Measurements from ENCODE around the gene ARPC5L. TPM values are rescaled to one million over a fixed set of nuclear protein-coding genes. Genes with fewer than 3 reads are reported as not detected.

The ARPC5L gene
- total and polyA plus RNA-seq, 2 experiments from 2014 or later: 35.9 to 87.3 TPM

DNA sequence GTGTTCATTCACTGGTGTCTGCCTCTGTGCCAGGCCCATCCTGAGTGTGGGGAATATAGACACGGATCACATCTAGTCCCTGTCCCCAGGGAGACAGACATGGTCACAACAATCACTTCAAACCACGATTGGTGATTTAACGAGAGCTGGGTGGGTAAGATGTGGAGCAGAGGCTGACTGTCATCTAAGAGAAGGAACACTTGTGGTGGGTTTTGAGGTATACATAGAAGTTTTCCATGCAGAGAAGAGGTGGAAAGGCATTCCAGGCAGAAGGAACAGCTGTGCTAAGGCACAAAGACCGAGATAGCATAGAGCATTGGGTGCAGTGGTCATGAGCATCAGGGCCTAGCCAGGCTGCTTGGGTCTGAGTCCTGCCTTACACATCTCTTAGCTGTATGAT lies 31.3 kb upstream of the ARPC5L start:
- H3K27ac Mint-ChIP-seq: no peak overlapping the region
- no peaks in the 10 kb centered on the region for H4K20me1 ChIP-seq (replicated peaks; ENCODE audit: insufficient read depth)
- no peaks in the 10 kb centered on the region for H3K9me2 ChIP-seq (ENCODE audit: insufficient read depth)
- H3K9me3 Mint-ChIP-seq: peaks cover 5% of the 10 kb centered on the region; the same call in 2 of the 3 replicates
- no peaks in the 10 kb centered on the region for H3K27me3 ChIP-seq (ENCODE audit: insufficient read depth)
- no peaks in the 10 kb centered on the region for H3K4me1 ChIP-seq (ENCODE audit: insufficient read depth)
- TF ChIP-seq EZH2phosphoT487 (IDR thresholded peaks at IDR 0.05; ENCODE audit: unreplicated experiment) (no peak), ZNF114 (CRISPR knock-in tag; IDR thresholded peaks at IDR 0.05) (no peak), NANOG (IDR thresholded peaks at IDR 0.05; ENCODE audit: borderline replicate concordance) (no peak), JUNB (IDR thresholded peaks at IDR 0.05; ENCODE audit: unreplicated experiment) (no peak), EZH2 (IDR thresholded peaks at IDR 0.05; ENCODE audit: low read depth, unreplicated experiment) (no peak)
- TF ChIP-seq, protein P1, sequence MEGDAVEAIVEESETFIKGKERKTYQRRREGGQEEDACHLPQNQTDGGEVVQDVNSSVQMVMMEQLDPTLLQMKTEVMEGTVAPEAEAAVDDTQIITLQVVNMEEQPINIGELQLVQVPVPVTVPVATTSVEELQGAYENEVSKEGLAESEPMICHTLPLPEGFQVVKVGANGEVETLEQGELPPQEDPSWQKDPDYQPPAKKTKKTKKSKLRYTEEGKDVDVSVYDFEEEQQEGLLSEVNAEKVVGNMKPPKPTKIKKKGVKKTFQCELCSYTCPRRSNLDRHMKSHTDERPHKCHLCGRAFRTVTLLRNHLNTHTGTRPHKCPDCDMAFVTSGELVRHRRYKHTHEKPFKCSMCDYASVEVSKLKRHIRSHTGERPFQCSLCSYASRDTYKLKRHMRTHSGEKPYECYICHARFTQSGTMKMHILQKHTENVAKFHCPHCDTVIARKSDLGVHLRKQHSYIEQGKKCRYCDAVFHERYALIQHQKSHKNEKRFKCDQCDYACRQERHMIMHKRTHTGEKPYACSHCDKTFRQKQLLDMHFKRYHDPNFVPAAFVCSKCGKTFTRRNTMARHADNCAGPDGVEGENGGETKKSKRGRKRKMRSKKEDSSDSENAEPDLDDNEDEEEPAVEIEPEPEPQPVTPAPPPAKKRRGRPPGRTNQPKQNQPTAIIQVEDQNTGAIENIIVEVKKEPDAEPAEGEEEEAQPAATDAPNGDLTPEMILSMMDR (conservative IDR thresholded peaks at IDR 0.05; ENCODE audit: low read depth in 2 of 2): no peak
- H3K4me1 Mint-ChIP-seq: peaks cover 11% of the 10 kb centered on the region; the same call in 2 of the 3 replicates
- no peak overlapping the region for H3K27ac ChIP-seq (ENCODE audit: low read depth)
- no peaks in the 10 kb centered on the region for H3F3A ChIP-seq (replicated peaks; ENCODE audit: low read depth)
- no peak overlapping the region for H3K4me3 Mint-ChIP-seq
- H3K27me3 Mint-ChIP-seq (ENCODE audit: insufficient read depth, low read depth, poor library complexity): peaks cover 7% of the 10 kb centered on the region
- H3K36me3 ChIP-seq (ENCODE audit: insufficient read depth): no peaks in the 10 kb centered on the region
- H3K4me2 ChIP-seq: no peak overlapping the region
- no peaks in the 10 kb centered on the region; the same call in 2 of the 3 replicates for H3K36me3 Mint-ChIP-seq (ENCODE audit: low read depth)
- H3K79me2 ChIP-seq (replicated peaks; ENCODE audit: insufficient read depth): no peaks in the 10 kb centered on the region
- DNase-seq (ENCODE audit: low spot score) (no peak), ATAC-seq (no peak)
- H2AFZ ChIP-seq: no peak overlapping the region
- H3K4me3 ChIP-seq: no peak overlapping the region

DNA sequence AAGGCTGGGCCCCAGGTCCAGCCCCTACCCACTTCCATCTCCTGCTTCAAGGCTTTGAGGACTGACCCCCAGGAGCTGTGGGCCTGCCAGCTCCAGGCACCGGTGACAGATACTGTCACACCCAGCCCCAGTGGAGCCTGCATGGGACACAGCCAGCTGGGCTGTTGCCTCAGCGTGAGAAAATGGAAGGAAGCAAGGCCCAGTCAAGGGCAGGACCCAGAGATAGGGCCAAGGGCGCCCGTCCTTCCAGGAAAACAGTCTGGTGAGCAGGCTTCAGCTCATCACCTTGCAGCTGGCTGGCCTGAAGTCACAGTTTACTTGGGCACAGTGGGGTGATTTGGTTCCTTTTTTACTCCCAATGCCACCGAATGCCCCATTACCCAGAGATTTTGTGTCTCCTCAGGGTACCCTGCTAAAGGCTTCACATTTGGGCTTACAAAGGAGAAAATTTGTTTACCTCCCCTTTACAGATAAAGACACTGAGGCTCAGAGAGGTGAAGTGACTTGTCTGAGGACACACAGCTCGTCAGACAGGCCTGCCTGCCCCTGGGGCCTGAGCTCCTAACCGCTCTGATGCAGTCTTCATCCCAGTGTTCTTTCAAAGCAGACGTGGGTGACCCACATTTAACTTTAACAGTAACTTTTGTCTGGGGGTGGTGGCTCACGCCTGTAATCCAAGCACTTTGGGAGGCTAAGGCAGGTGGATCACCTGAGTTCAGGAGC lies 30.1 kb upstream of the ARPC5L start:
- no peak for DNase-seq (ENCODE audit: low spot score)
- ATAC-seq: no peak
- H3K4me2 ChIP-seq: no peak overlapping the region
- no peaks in the 10 kb centered on the region for H3K79me2 ChIP-seq (replicated peaks; ENCODE audit: insufficient read depth)
- no peaks in the 10 kb centered on the region for H4K20me1 ChIP-seq (replicated peaks; ENCODE audit: insufficient read depth)
- no peaks in the 10 kb centered on the region for H3K27me3 ChIP-seq (ENCODE audit: insufficient read depth)
- H3K36me3 Mint-ChIP-seq (ENCODE audit: low read depth): no peaks in the 10 kb centered on the region
- no peak overlapping the region for H3K4me3 ChIP-seq
- no peaks in the 10 kb centered on the region for H3K9me2 ChIP-seq (ENCODE audit: insufficient read depth)
- no peak overlapping the region for H3K27ac ChIP-seq (ENCODE audit: low read depth)
- no peaks in the 10 kb centered on the region for H3F3A ChIP-seq (replicated peaks; ENCODE audit: low read depth)
- H3K4me3 Mint-ChIP-seq: no peak overlapping the region
- H2AFZ ChIP-seq: no peak overlapping the region
- no peaks in the 10 kb centered on the region for H3K36me3 ChIP-seq (ENCODE audit: insufficient read depth)
- H3K27ac Mint-ChIP-seq: no peak overlapping the region
- H3K27me3 Mint-ChIP-seq (ENCODE audit: insufficient read depth, low read depth, poor library complexity): peaks cover 7% of the 10 kb centered on the region
- H3K4me1 ChIP-seq (ENCODE audit: insufficient read depth): no peaks in the 10 kb centered on the region
- peaks cover 11% of the 10 kb centered on the region; the same call in 2 of the 3 replicates for H3K4me1 Mint-ChIP-seq
- no peaks in the 10 kb centered on the region for H3K9me3 Mint-ChIP-seq
- TF ChIP-seq, protein P2, sequence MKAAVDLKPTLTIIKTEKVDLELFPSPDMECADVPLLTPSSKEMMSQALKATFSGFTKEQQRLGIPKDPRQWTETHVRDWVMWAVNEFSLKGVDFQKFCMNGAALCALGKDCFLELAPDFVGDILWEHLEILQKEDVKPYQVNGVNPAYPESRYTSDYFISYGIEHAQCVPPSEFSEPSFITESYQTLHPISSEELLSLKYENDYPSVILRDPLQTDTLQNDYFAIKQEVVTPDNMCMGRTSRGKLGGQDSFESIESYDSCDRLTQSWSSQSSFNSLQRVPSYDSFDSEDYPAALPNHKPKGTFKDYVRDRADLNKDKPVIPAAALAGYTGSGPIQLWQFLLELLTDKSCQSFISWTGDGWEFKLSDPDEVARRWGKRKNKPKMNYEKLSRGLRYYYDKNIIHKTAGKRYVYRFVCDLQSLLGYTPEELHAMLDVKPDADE (IDR thresholded peaks at IDR 0.05): no peak
- TF ChIP-seq STAT1 (IDR thresholded peaks at IDR 0.05; ENCODE audit: unreplicated experiment) (no peak), POLR2AphosphoS5 (IDR thresholded peaks at IDR 0.05; ENCODE audit: low read depth) (no peak), EZH2phosphoT487 (IDR thresholded peaks at IDR 0.05; ENCODE audit: unreplicated experiment) (no peak), CREB1 (CRISPR knock-in tag; IDR thresholded peaks at IDR 0.05; ENCODE audit: low read depth) (no peak), ZNF331 (CRISPR knock-in tag; IDR thresholded peaks at IDR 0.05; ENCODE audit: low read depth) (no peak), EZH2 (IDR thresholded peaks at IDR 0.05; ENCODE audit: low read depth, unreplicated experiment) (no peak), ZNF114 (CRISPR knock-in tag; IDR thresholded peaks at IDR 0.05) (no peak), JUNB (IDR thresholded peaks at IDR 0.05; ENCODE audit: unreplicated experiment) (no peak), NANOG (IDR thresholded peaks at IDR 0.05; ENCODE audit: borderline replicate concordance) (no peak)
- TF ChIP-seq, protein P3, sequence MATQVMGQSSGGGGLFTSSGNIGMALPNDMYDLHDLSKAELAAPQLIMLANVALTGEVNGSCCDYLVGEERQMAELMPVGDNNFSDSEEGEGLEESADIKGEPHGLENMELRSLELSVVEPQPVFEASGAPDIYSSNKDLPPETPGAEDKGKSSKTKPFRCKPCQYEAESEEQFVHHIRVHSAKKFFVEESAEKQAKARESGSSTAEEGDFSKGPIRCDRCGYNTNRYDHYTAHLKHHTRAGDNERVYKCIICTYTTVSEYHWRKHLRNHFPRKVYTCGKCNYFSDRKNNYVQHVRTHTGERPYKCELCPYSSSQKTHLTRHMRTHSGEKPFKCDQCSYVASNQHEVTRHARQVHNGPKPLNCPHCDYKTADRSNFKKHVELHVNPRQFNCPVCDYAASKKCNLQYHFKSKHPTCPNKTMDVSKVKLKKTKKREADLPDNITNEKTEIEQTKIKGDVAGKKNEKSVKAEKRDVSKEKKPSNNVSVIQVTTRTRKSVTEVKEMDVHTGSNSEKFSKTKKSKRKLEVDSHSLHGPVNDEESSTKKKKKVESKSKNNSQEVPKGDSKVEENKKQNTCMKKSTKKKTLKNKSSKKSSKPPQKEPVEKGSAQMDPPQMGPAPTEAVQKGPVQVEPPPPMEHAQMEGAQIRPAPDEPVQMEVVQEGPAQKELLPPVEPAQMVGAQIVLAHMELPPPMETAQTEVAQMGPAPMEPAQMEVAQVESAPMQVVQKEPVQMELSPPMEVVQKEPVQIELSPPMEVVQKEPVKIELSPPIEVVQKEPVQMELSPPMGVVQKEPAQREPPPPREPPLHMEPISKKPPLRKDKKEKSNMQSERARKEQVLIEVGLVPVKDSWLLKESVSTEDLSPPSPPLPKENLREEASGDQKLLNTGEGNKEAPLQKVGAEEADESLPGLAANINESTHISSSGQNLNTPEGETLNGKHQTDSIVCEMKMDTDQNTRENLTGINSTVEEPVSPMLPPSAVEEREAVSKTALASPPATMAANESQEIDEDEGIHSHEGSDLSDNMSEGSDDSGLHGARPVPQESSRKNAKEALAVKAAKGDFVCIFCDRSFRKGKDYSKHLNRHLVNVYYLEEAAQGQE (IDR thresholded peaks at IDR 0.05; ENCODE audit: unreplicated experiment): no peak
- TF ChIP-seq, protein P1 (conservative IDR thresholded peaks at IDR 0.05; ENCODE audit: low read depth in 2 of 2): no peak

All from GM23338 (cell line).